HG03558 (cell line): ENCODE data around the gene POLR2B.
"Not testable (repeated sequence)": the region's sequence is repeated elsewhere in the genome, so short reads cannot be mapped to it uniquely, and the experiment has no call there.

Experiments
- ATAC-seq: cut with Tn5 transposase; IDR thresholded peaks from one replicate; pipeline ENCODE4 v1.9.1; 2021; ENCODE audit warnings: moderate number of reproducible peaks; ENCODE audit not compliant: unreplicated experiment; ENCODE audit errors: extremely low read depth

POLR2B gene

GRCh38 chr4:57048590-57049304, 70.1 kb downstream of the POLR2B start:
- no peak for ATAC-seq

DNA sequence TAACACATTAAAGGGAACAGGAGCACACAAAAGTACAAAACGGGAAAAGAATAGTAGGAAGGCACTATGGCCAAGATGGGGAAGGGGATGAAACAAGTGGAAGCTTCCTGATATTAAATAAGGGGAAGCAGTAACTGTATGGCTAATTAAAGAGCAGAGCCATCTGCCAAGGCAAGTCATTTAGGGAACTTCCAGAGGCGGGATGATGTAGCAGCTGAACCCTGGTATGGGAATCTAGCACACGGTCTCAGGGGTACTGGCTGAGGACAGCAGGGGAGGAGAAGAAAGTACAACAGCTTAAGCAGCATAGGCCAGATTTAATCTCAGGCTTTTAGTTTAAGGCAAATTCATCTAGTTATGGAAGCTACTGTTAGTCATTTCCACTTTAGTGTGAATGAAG, 72.4 kb downstream of the POLR2B start:
- ATAC-seq, result no peak

- no peak for ATAC-seq
These were observed 72.8 kb downstream of the POLR2B start for GRCh38 chr4:57051524-57051923.

DNA sequence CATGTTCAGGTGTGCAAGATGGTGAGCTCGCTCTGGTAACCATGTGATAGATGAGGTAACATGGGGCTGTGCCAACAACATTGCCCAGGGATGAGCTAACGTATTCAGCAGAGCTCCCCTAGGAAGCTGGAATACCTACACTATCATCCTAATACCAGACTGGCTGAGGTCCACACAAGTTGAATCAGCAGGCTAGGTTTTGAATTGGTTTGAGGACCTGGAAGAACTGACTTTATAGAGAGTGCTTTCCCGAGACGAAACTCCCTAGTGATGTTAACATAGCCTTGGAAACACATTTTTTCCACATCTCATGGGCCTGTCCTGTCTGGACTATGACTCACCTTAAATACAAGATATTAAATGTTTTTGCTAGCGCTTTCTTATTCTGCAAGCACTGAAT, 74.8 kb downstream of the POLR2B start:
- ATAC-seq, result no peak

DNA sequence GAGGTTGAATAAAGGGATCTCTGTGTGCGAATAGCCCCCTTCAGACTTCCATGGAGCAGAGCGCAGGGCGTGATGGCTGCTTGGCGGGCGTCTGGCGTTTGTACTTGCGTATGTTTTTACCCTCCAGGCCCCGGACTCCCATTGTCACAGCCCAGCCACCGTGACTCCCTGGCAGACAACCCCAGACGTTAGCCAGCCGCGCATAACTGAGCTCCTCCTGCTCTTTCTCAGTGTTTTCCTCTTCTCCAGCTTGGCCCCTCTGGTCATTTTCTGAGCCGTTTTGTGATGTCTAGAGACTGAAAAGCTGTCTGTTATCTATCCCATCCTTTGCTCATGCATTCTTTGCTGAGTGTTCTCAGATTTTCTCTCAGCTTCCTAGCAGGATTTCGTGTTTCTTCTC, 77.2 kb downstream of the POLR2B start:
- ATAC-seq, result no peak

DNA sequence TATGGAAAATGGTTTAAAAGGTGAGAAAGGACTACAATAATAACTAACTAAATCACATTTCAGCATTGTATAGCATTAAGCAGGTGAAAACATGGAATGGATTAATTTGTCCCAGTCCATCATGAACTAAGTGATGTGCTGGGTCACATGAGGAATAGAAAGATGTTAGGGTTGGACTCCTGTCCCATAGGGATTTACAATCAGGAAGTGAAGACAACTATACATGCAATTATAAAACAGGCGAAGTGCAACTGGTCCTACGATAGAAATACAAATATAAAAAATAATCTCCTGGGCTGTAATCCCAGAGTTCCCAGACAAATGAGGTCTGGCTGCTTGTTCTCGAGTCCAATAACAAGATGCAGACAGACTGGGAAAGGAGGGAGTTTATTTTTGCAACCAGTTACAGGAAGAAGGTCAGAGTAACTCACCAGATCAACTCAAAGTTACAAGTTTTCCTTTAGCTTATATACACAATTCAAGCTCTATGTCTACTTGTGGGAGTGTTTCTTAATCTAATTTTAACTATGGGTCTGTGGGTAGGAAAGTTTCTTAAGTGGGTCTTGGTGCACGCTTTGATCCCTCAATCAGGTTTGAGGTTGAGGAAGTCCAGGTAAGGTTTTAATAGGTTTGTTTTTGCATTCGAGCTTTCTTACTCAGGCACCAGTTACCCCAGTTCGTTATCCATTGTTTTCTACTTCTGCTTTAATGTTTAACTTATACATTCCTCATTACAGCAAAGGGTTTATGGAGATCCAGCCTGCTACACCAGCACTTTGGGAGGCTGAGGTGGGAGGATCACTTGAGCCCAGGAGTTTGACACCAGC, 81.4 kb downstream of the POLR2B start:
- no peak for ATAC-seq

GRCh38 chr4:57060717-57061067, 82.0 kb downstream of the POLR2B start:
- not testable (repeated sequence) for ATAC-seq

- no peak for ATAC-seq
These were observed 82.7 kb downstream of the POLR2B start for GRCh38 chr4:57061395-57061794.

DNA sequence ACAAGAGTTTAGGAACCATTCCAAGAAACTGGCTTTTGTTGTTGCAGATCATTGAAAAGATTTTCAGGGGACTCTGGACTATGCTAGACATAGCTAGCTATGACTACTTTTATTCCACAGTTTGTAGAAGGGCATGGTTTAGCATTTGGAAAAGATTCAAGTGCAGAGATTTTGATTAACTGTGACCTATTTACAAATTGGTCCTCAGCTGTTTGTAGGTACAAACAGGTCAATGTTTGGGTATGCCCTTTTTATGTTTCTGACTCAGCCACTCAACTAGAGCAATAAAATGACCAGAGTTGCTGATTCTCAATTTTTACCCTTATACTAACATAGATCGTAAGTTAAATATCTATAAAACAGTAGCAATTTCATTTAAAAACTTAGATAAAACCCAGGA, 84.8 kb downstream of the POLR2B start:
- ATAC-seq, result no peak

GRCh38 chr4:57064120-57064519, 85.4 kb downstream of the POLR2B start:
- no peak for ATAC-seq

DNA sequence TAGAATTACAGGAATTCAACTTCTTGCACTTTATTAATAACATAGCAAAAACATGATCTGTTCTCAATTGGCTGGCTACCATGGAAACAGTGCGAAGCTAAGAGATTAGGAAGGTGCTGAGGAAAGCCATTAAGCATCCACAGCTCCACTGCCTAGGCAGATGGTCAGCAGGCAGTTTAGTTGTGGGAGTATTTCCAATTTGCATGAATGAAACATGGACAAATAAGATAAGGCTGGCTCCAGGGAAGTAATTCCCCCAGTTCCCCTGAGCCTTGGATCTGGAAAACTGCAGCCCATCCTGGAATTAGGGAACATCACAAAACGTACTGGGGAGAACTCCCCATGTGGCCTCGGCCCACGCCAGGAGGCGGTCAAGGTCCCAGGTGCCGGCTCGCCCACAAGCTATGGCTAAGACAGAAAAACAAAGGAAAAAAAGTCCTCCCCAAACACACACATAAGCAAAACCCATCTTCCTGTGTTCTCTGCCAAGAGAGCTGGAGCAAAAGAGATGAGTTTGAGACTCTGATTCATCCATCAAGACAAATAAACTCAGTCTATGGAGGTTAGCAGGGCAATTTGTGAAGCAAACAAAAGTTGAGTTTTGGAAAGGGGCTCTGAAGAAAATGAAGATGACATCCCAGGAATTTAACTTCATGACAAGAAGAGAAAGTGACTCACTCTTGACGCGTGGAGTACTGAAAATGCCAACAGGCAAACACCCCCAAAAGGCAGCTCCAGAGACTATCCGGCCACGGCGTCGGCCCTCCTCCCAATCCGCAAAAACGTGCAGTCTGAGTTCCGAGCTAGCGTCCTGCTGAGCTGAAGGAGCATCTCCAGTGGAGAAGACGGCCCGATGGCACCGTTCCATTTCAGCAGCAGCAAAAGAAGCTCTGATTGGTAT, 86.4 kb downstream of the POLR2B start:
- no peak for ATAC-seq

GRCh38 chr4:57065730-57066482, 87.2 kb downstream of the POLR2B start:
- ATAC-seq, result no peak

DNA sequence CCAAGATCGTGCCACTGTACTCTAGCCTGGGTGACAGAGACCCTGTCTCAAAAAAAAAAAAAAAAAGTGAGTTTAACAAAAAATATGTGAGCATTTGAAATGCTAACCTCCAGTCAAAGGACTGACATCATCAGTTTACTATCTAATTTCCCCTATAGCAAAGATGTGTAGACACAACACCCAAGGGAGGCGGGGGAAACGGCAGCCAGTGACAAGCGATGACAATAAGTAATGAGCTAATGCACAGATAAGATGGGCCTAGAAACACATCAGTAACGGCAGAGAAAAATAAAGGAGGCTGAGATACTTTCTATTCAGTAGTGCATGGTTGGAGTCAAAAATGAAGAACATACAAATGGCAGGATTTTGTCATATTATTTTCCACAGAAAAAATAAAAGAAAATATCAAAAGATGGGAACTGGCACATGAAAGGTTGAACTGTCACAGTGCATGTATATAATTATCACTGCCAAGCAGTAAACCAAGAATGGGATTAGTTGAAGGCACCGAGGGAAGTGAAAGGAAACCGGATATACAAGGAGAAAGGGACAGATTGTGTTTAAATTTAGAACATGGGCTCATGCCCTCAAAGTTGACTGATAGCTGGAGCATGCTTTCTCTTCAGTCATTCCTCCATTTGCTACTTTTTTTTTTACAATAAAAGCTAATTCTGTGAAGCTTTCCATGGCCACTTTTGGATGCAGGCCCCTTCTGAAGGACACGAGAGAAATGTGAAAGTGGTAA, 89.7 kb downstream of the POLR2B start:
- ATAC-seq, result no peak

DNA sequence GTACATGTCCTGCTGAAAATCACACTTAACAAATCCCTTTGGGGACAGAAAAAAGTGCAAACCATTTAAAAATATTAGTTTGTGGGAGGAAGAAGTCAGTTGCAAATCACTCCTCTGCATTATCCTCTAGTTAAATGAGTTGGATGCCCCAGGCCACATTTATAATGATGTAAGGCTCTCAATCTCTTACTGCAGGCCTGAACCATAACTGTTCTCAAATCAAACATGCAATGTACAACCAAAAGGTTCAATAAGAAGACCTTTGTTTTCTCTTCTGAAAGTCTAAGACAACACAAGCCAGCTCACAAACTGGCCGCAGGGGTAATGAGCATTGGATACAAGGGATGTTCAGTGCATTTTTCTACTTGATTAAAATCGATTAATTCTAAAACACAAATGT, 91.8 kb downstream of the POLR2B start:
- no peak for ATAC-seq

DNA sequence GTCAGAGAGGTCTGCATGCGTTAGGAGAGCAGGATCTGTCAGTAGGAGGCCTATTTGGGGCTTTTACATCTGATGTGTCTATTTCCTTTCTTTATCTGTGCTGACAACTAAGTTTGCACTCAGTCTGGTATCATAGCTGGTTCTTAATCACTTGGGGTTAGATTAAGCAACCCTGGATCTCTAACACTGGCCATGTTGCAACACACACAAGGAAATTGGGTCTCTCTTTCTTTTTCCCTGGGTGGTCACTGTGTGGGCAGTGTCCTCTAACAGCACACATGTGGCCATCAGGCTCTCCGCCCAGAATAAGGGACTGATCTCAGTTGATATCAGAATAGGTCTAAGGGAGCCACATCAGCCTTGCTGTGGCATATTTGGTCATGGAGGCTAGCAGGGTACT, 92.6 kb downstream of the POLR2B start:
- ATAC-seq, result no peak

DNA sequence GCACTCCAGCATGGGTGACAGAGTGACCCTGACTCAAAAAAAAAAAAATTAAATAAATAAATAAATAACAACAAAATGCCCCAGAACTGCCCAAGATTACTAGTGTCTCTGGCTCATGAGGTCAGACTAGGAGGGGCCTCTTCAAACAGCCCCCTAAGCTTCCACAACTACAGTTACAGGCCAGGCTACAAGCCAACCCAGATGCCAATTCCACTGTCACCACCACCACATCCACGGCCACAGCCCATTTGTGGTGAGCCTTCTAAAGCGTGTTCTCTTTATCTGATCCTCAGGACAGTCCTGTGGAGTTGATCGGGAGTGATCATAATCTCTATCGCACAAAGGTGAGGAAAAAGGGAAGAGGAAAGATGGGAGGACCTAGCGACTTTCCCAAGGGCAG, 94.9 kb downstream of the POLR2B start:
- ATAC-seq, result no peak

DNA sequence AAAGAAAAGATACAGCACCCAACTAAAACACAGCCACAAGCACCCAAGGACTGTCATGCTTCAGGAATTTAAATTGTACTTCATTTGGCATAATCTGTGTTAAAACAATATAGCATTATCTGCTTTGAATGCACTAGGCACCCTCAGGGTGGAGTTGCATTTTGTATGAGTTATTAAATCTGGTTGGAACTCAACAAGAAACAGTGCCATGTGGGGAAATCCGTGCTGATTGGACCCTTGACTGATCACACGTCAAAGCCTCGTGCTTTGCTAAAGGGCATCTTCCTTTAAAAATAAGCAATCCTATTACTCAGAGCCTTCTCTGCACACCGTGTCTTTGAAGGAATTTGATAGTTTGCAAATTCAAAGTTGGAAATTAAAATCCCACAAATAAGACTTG, 96.0 kb downstream of the POLR2B start:
- no peak for ATAC-seq

GRCh38 chr4:57075367-57075766, 96.7 kb downstream of the POLR2B start:
- no peak for ATAC-seq

GRCh38 chr4:57076646-57077045, 98.0 kb downstream of the POLR2B start:
- ATAC-seq, result no peak
